ENCODE measurements around the gene SYPL1. TPM values are rescaled to one million over a fixed set of nuclear protein-coding genes. Genes with fewer than 3 reads are reported as not detected.

Gene SYPL1
- total and polyA plus RNA-seq, 9 of the 15 experiments (the other 6 are each of a cell fraction or from before 2014, with no cell fraction given) = 23.8 to 214 (median 70.2) TPM

DNA sequence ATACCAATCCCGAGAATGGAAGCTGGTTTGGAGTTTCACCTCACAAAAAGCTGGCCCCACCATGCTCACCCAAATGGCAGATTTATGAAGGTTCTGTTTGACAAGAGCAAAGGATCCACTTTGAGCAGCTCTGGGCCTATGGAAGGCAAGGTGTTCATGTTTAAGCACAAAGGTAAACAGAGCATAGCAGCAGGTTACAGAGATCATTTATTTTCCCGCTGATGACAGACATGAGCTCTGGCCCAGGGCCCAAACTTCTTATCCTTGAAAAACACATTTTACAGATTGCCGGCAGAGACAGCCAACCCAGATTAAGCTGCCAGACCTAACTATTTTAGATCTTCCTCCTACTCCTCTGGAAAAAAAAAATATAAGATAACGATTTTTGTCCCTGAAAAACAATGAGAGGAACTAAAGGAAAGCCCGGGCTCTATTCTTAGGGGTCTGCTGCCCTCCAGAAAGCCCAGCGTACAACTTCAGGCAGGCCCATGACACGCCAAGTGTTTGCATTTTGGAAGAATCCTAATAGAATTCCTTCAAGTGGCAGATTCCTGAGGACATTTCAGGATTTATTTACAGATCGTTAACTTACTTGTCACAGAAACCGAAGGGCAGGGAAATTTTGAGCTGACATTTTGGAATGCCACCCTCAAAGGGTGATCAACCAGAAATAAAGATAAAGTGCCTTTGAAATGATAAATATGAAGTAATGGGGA lies 40.0 kb downstream of the SYPL1 start (continued):
- TF ChIP-seq NFRKB (IDR thresholded peaks at IDR 0.05; ENCODE audit: low read depth) (no peak), ILF3 (IDR thresholded peaks at IDR 0.05; ENCODE audit: borderline replicate concordance) (0 out of 2 replicates have a peak, but pooled peaks have one; percentile 25), PHF8 (IDR thresholded peaks at IDR 0.05; ENCODE audit: borderline replicate concordance, low read length) (no peak), ELF1 (tag; IDR thresholded peaks at IDR 0.05) (no peak), SMARCC2 (IDR thresholded peaks at IDR 0.05; ENCODE audit: low read depth) (peak; percentile 100), MECOM (CRISPR knock-in tag; IDR thresholded peaks at IDR 0.05) (0 out of 2 replicates have a peak, but pooled peaks have one; percentile 67), TCFL5 (CRISPR knock-in tag; conservative IDR thresholded peaks at IDR 0.05) (no peak), GABPA (tag; conservative IDR thresholded peaks at IDR 0.05; ENCODE audit: low read depth) (peak; percentile 55), CBX3 (IDR thresholded peaks at IDR 0.05; ENCODE audit: borderline replicate concordance in 1 of 2, low read length in 2 of 2) (peak in 1 of 2 experiments; percentile 54; a peak in 2 of 3 replicates), DIDO1 (tag; IDR thresholded peaks at IDR 0.05; ENCODE audit: low read depth) (no peak), CREM (IDR thresholded peaks at IDR 0.05; ENCODE audit: low read depth) (peak; percentile 57; the same call in 1 of the 2 replicates), ZBTB1 (CRISPR knock-in tag; IDR thresholded peaks at IDR 0.05; ENCODE audit: borderline replicate concordance, low read depth) (no peak), HNRNPH1 (optimal IDR thresholded peaks at IDR 0.05; ENCODE audit: low read depth, low read length) (no peak), RBM17 (IDR thresholded peaks at IDR 0.05; ENCODE audit: borderline replicate concordance, low read depth, low read length) (no peak), FOXM1 (IDR thresholded peaks at IDR 0.05; ENCODE audit: low read depth) (peak; percentile 95), FOXM1 (CRISPR knock-in tag; IDR thresholded peaks at IDR 0.05; ENCODE audit: low read depth) (no peak), MAZ (CRISPR knock-in tag; conservative IDR thresholded peaks at IDR 0.05 in 1 of 2, IDR thresholded peaks at IDR 0.05 in 1 of 2) (peak in 1 of 2 experiments; percentile 58; a peak in 2 of 4 replicates), SAP30 (IDR thresholded peaks at IDR 0.05; ENCODE audit: borderline replicate concordance, insufficient read depth, low read depth, low read length, poor library complexity, severe bottlenecking) (no peak), ZBTB7A (IDR thresholded peaks at IDR 0.05; ENCODE audit: borderline replicate concordance, control insufficient read depth, low read depth, low read length) (no peak), CXXC5 (CRISPR knock-in tag; IDR thresholded peaks at IDR 0.05) (peak; percentile 75)
- TF ChIP-seq, protein P1, sequence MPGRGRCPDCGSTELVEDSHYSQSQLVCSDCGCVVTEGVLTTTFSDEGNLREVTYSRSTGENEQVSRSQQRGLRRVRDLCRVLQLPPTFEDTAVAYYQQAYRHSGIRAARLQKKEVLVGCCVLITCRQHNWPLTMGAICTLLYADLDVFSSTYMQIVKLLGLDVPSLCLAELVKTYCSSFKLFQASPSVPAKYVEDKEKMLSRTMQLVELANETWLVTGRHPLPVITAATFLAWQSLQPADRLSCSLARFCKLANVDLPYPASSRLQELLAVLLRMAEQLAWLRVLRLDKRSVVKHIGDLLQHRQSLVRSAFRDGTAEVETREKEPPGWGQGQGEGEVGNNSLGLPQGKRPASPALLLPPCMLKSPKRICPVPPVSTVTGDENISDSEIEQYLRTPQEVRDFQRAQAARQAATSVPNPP (IDR thresholded peaks at IDR 0.05; ENCODE audit: borderline replicate concordance, insufficient read depth, insufficient read length) = no peak
- TF ChIP-seq, protein P2, sequence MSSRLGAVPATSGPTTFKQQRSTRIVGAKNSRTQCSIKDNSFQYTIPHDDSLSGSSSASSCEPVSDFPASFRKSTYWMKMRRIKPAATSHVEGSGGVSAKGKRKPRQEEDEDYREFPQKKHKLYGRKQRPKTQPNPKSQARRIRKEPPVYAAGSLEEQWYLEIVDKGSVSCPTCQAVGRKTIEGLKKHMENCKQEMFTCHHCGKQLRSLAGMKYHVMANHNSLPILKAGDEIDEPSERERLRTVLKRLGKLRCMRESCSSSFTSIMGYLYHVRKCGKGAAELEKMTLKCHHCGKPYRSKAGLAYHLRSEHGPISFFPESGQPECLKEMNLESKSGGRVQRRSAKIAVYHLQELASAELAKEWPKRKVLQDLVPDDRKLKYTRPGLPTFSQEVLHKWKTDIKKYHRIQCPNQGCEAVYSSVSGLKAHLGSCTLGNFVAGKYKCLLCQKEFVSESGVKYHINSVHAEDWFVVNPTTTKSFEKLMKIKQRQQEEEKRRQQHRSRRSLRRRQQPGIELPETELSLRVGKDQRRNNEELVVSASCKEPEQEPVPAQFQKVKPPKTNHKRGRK (tag; IDR thresholded peaks at IDR 0.05) = no peak
- TF ChIP-seq, protein P3, sequence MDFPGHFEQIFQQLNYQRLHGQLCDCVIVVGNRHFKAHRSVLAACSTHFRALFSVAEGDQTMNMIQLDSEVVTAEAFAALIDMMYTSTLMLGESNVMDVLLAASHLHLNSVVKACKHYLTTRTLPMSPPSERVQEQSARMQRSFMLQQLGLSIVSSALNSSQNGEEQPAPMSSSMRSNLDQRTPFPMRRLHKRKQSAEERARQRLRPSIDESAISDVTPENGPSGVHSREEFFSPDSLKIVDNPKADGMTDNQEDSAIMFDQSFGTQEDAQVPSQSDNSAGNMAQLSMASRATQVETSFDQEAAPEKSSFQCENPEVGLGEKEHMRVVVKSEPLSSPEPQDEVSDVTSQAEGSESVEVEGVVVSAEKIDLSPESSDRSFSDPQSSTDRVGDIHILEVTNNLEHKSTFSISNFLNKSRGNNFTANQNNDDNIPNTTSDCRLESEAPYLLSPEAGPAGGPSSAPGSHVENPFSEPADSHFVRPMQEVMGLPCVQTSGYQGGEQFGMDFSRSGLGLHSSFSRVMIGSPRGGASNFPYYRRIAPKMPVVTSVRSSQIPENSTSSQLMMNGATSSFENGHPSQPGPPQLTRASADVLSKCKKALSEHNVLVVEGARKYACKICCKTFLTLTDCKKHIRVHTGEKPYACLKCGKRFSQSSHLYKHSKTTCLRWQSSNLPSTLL (IDR thresholded peaks at IDR 0.05) = peak; percentile 98

All from K562 (cell line).